ENCODE data around the gene CALHM6. TPM values are rescaled to one million over a fixed set of nuclear protein-coding genes. Genes with fewer than 3 reads are reported as not detected.

CALHM6 gene
- total and polyA plus RNA-seq, 2 of the 8 experiments (the other 6 are each of a cell fraction or from before 2014, with no cell fraction given): 0.93 to 1.8 TPM

- TF ChIP-seq CHD7 (IDR thresholded peaks at IDR 0.05; ENCODE audit: insufficient replicate concordance, low read length): no peak
- no peak for TF ChIP-seq BRCA1 (IDR thresholded peaks at IDR 0.05; ENCODE audit: low read depth, low read length)
- no peak for TF ChIP-seq CHD1 (IDR thresholded peaks at IDR 0.05; ENCODE audit: low read depth, low read length)
- no peak for TF ChIP-seq SIN3A (conservative IDR thresholded peaks at IDR 0.05 in 1 of 2, IDR thresholded peaks at IDR 0.05 in 1 of 2; ENCODE audit: low read depth in 1 of 2, low read length in 2 of 2)
Measured at GRCh38 chr6:116459927-116460326, 1.2 kb upstream of the CALHM6 start (continued).

Measured in H1 (cell line).